Liver (tissue), 9 donors: Measurements from ENCODE around the gene AK1. TPM values are rescaled to one million over a fixed set of nuclear protein-coding genes. Genes with fewer than 3 reads are reported as not detected.

Experiments used
- DNase-seq: peaks from one replicate; pipeline ENCODE4 v3.0.0-alpha.2; 2017; ENCODE audit warnings: low spot score
- H3K27ac ChIP-seq, 2 donors: one replicate each; pipeline ENCODE4 v1.7.0; 2013; ENCODE audit warnings: inconsistent platforms in 2 of 2, low read length in 2 of 2, control low read depth in 1 of 2, low read depth in 1 of 2, mild to moderate bottlenecking in 1 of 2
- H3K27me3 ChIP-seq, 4 donors: one replicate each; pipeline versions ENCODE4 v1.6.1 to v1.7.0; 2013; ENCODE audit warnings: low read length in 3 of 4, inconsistent platforms in 1 of 4, mild to moderate bottlenecking in 1 of 4, moderate library complexity in 1 of 4; ENCODE audit not compliant: control insufficient read depth in 4 of 4, insufficient read depth in 4 of 4
- H3K36me3 ChIP-seq, 4 donors: one replicate each; pipeline versions ENCODE4 v1.6.1 to v1.7.0; 2013; ENCODE audit warnings: low read length in 3 of 4, mild to moderate bottlenecking in 3 of 4, low read depth in 1 of 4, moderate library complexity in 1 of 4; ENCODE audit not compliant: control insufficient read depth in 4 of 4, insufficient read depth in 3 of 4
- H3K4me1 ChIP-seq, 4 donors: one replicate each; pipeline versions ENCODE4 v1.6.1 to v1.7.0; 2013; ENCODE audit warnings: low read length in 3 of 4, mild to moderate bottlenecking in 3 of 4, moderate library complexity in 1 of 4; ENCODE audit not compliant: control insufficient read depth in 4 of 4, insufficient read depth in 4 of 4
- H3K4me3 ChIP-seq, 3 donors: one replicate each; pipeline versions ENCODE4 v1.6.1 to v1.7.0; 2013; ENCODE audit warnings: low read length in 3 of 3, control low read depth in 1 of 3, low read depth in 1 of 3, mild to moderate bottlenecking in 1 of 3
- H3K9ac ChIP-seq, 2 donors: one replicate each; pipeline ENCODE4 v1.7.0; 2013; ENCODE audit warnings: low read length in 2 of 2, mild to moderate bottlenecking in 2 of 2, moderate library complexity in 2 of 2, control low read depth in 1 of 2, low read depth in 1 of 2
- H3K9me3 ChIP-seq, 4 donors: one replicate each; pipeline versions ENCODE4 v1.6.1 to v1.7.0; 2013; ENCODE audit warnings: low read length in 3 of 4; ENCODE audit not compliant: control insufficient read depth in 4 of 4
- ATF3 ChIP-seq: IDR thresholded peaks from 2 replicates; pipeline ENCODE4 v1.6.1; 2016; ENCODE audit warnings: antibody characterized with exemption
- EGR1 ChIP-seq, 2 donors: IDR thresholded peaks; 2 replicates each; pipeline ENCODE4 v1.6.1; 2016 to 2018; ENCODE audit warnings: antibody characterized with exemption in 2 of 2, low read depth in 2 of 2
- FOXA1 ChIP-seq: IDR thresholded peaks from 2 replicates; pipeline ENCODE4 v1.6.1; 2016; ENCODE audit warnings: antibody characterized with exemption
- GABPA ChIP-seq, 2 donors: IDR thresholded peaks in 1 of 2; conservative IDR thresholded peaks in 1 of 2; 2 replicates each; pipeline ENCODE4 v1.6.1; 2016; ENCODE audit warnings: antibody characterized with exemption in 2 of 2, mild to moderate bottlenecking in 1 of 2, moderate library complexity in 1 of 2
- HNF4A ChIP-seq, 2 donors: conservative IDR thresholded peaks; 2 replicates each; pipeline ENCODE4 v1.6.1; 2016; ENCODE audit warnings: antibody characterized with exemption in 2 of 2, mild to moderate bottlenecking in 2 of 2
- HNF4G ChIP-seq: IDR thresholded peaks from 2 replicates; pipeline ENCODE4 v1.6.1; 2016; ENCODE audit warnings: antibody characterized with exemption
- JUND ChIP-seq, 2 donors: IDR thresholded peaks; 2 replicates each; pipeline ENCODE4 v1.6.1; 2016; ENCODE audit warnings: antibody characterized with exemption in 2 of 2
- NR2F2 ChIP-seq: IDR thresholded peaks from 2 replicates; pipeline ENCODE4 v1.6.1; 2016; ENCODE audit warnings: antibody characterized with exemption
- RAD21 ChIP-seq, 2 donors: IDR thresholded peaks; 2 replicates each; pipeline ENCODE4 v1.6.1; 2016; ENCODE audit warnings: antibody characterized with exemption in 2 of 2, mild to moderate bottlenecking in 2 of 2
- REST ChIP-seq: IDR thresholded peaks from 2 replicates; pipeline ENCODE4 v1.6.1; 2016; ENCODE audit warnings: antibody characterized with exemption, mild to moderate bottlenecking
- RXRA ChIP-seq, 2 donors: IDR thresholded peaks; 2 replicates each; pipeline ENCODE4 v1.6.1; 2017 to 2018; ENCODE audit warnings: antibody characterized with exemption in 2 of 2, mild to moderate bottlenecking in 1 of 2
- SP1 ChIP-seq: IDR thresholded peaks from 2 replicates; pipeline ENCODE4 v1.6.1; 2018; ENCODE audit warnings: antibody characterized with exemption, mild to moderate bottlenecking
- TAF1 ChIP-seq: conservative IDR thresholded peaks from 2 replicates; pipeline ENCODE4 v1.6.1; 2016; ENCODE audit warnings: antibody characterized with exemption, mild to moderate bottlenecking
- YY1 ChIP-seq: IDR thresholded peaks from 2 replicates; pipeline ENCODE4 v1.6.1; 2016; ENCODE audit warnings: antibody characterized with exemption, mild to moderate bottlenecking
- WGBS: extraction: QIAGEN DNeasy Blood & Tissue Kit; methylation state at CpG from one replicate; pipeline ENCODE4 v1.1.7; 2013; 5-methylcytosine and 5-hydroxymethylcytosine counted together
- polyA plus RNA-seq, 2 donors: library from polyadenylated mRNA; stranded (reverse) in 1 of 2; unstranded in 1 of 2; fragments of 200-250 nt in 1 of 2; fragments of >200 nt in 1 of 2; fragmentation: Nextera tagmentation in 1 of 2; extraction: Ambion mirVana in 1 of 2; gene quantifications; one replicate each; pipeline versions ENCODE4 v1.2.1 to v1.2.3, GENCODE V29; 2013 to 2015
- total RNA-seq, 2 donors: library from RNA; depleted of rRNA; stranded (reverse); fragments of >200 nt; gene quantifications; one replicate each; pipeline ENCODE4 v1.2.3, GENCODE V29; 2014
- TF ChIP-seq, protein P1 (sequence below): fragments of 150-350 bp; IDR thresholded peaks from 2 replicates; pipeline ENCODE4 v1.5.1; 2017; ENCODE audit warnings: improper control_type of control experiment, low read depth, low read length; ENCODE audit not compliant: missing input control
- TF ChIP-seq, protein P2 (sequence below): IDR thresholded peaks from 2 replicates; pipeline ENCODE4 v1.6.1; 2016; ENCODE audit warnings: antibody characterized with exemption
- TF ChIP-seq, protein P3 (sequence below): IDR thresholded peaks from 2 replicates; pipeline ENCODE4 v1.6.1; 2016; ENCODE audit warnings: antibody characterized with exemption
- donor health status: healthy.
- donor health status: healthy.
- donor health status: healthy.
- donor health status: healthy.
- donor health status: healthy.

AK1 gene
- total and polyA plus RNA-seq, 4 donors: 10.6 to 78.3 (median 29.6) TPM

DNA sequence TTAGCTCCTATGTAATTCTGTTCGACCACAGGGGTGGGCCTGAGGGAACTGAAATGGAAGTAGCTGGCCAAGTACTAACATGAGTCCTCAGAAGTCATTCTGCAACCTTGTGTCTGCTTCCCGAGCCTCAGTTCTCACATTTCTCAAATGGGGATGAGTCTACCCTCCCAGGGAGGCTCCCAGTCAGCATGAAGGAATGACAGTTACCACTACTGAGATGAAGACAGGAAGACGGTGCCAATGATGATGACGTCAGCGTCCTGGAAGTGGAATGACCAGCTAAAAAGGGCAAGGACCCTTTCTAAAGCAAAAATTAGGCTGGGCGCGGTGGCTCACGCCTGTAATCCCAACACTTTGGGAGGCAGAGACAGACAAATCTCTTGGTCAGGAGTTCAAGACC is 46.3 kb upstream of the AK1 start:
- H3K9me3 ChIP-seq: no peaks in the 10 kb centered on the region
- H3K36me3 ChIP-seq: no peaks in the 10 kb centered on the region
- no peak overlapping the region for H3K27ac ChIP-seq
- TF ChIP-seq TAF1 (no peak), ATF3 (no peak)
- TF ChIP-seq, protein P1, sequence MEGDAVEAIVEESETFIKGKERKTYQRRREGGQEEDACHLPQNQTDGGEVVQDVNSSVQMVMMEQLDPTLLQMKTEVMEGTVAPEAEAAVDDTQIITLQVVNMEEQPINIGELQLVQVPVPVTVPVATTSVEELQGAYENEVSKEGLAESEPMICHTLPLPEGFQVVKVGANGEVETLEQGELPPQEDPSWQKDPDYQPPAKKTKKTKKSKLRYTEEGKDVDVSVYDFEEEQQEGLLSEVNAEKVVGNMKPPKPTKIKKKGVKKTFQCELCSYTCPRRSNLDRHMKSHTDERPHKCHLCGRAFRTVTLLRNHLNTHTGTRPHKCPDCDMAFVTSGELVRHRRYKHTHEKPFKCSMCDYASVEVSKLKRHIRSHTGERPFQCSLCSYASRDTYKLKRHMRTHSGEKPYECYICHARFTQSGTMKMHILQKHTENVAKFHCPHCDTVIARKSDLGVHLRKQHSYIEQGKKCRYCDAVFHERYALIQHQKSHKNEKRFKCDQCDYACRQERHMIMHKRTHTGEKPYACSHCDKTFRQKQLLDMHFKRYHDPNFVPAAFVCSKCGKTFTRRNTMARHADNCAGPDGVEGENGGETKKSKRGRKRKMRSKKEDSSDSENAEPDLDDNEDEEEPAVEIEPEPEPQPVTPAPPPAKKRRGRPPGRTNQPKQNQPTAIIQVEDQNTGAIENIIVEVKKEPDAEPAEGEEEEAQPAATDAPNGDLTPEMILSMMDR: no peak
- no peak for DNase-seq
- peaks cover 0 to 7% (median 0%) of the 10 kb centered on the region in 4 donors for H3K27me3 ChIP-seq
- H3K4me1 ChIP-seq: peaks cover 0 to 19% (median 10%) of the 10 kb centered on the region in 4 donors
- H3K4me3 ChIP-seq: no peak overlapping the region
- no peak overlapping the region for H3K9ac ChIP-seq
- 70% methylated on average over 8 of the region's 8 CpGs for WGBS

DNA sequence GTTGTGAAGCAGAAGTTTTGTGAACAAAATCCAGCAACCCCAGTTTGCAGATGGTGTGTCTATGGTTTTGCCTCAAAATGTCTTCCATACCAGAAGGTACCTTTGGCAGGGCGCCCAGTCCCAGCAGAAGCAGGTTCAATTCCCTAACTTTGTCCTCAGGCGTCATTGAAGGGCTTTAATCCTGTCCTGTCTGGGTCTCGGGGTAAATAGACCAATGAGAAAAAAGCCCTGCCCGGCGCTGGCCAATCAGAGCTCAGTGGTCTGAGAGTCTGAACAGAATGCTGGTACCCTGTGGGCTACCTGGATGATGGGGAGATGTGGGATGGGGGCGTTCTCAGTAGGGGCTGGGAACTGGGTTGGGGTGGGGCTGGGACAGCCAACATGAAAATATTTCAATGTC is 45.6 kb upstream of the AK1 start:
- WGBS: 56% methylated on average over 6 of the region's 6 CpGs
- H3K4me1 ChIP-seq: peaks cover 0 to 17% (median 12%) of the 10 kb centered on the region in 4 donors

More for the DNA sequence above, 45.6 kb upstream of the AK1 start:
- Histone ChIP-seq H3K9me3 (no peaks in the 10 kb centered on the region), H3K27ac (no peak overlapping the region), H3K36me3 (no peaks in the 10 kb centered on the region), H3K9ac (no peak overlapping the region), H3K27me3 (peaks cover 0 to 7% (median 0%) of the 10 kb centered on the region in 4 donors), H3K4me3 (no peak overlapping the region)
- DNase-seq: no peak
- no peak for TF ChIP-seq HNF4A (conservative IDR thresholded peaks at IDR 0.05)
- no peak for TF ChIP-seq RAD21 (IDR thresholded peaks at IDR 0.05)
- TF ChIP-seq REST: no peak
- no peak for TF ChIP-seq YY1
- no peak for TF ChIP-seq SP1
- TF ChIP-seq, protein P1: no peak
- no peak for TF ChIP-seq JUND (IDR thresholded peaks at IDR 0.05)
- no peak for TF ChIP-seq TAF1
- TF ChIP-seq ATF3: no peak
- TF ChIP-seq GABPA (IDR thresholded peaks at IDR 0.05 in 1 of 2, conservative IDR thresholded peaks at IDR 0.05 in 1 of 2): no peak
- TF ChIP-seq HNF4G: no peak
- no peak for TF ChIP-seq EGR1 (IDR thresholded peaks at IDR 0.05; ENCODE audit: low read depth in 2 of 2)
- no peak for TF ChIP-seq RXRA (IDR thresholded peaks at IDR 0.05)
- TF ChIP-seq, protein P2, sequence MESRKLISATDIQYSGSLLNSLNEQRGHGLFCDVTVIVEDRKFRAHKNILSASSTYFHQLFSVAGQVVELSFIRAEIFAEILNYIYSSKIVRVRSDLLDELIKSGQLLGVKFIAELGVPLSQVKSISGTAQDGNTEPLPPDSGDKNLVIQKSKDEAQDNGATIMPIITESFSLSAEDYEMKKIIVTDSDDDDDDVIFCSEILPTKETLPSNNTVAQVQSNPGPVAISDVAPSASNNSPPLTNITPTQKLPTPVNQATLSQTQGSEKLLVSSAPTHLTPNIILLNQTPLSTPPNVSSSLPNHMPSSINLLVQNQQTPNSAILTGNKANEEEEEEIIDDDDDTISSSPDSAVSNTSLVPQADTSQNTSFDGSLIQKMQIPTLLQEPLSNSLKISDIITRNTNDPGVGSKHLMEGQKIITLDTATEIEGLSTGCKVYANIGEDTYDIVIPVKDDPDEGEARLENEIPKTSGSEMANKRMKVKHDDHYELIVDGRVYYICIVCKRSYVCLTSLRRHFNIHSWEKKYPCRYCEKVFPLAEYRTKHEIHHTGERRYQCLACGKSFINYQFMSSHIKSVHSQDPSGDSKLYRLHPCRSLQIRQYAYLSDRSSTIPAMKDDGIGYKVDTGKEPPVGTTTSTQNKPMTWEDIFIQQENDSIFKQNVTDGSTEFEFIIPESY: no peak
- no peak for TF ChIP-seq FOXA1
- TF ChIP-seq, protein P3, sequence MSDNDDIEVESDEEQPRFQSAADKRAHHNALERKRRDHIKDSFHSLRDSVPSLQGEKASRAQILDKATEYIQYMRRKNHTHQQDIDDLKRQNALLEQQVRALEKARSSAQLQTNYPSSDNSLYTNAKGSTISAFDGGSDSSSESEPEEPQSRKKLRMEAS: no peak
- TF ChIP-seq NR2F2: no peak
